PC-3 (cell line): ENCODE measurements around the gene TARDBP.

Source experiments
- EZH2phosphoT487 ChIP-seq: fragments of 300-600 bp; sonication (generic); IDR thresholded peaks from 2 replicates; pipeline ENCODE4 v1.6.1; 2018; ENCODE audit warnings: mild to moderate bottlenecking, antibody characterized with exemption, low read length, borderline replicate concordance
- TF ChIP-seq, protein P1 (sequence below): fragments of 300-600 bp; sonication (generic); conservative IDR thresholded peaks from 2 replicates; pipeline ENCODE4 v1.5.1; 2017; ENCODE audit warnings: antibody characterized with exemption, low read depth, mild to moderate bottlenecking, low read length

DNA sequence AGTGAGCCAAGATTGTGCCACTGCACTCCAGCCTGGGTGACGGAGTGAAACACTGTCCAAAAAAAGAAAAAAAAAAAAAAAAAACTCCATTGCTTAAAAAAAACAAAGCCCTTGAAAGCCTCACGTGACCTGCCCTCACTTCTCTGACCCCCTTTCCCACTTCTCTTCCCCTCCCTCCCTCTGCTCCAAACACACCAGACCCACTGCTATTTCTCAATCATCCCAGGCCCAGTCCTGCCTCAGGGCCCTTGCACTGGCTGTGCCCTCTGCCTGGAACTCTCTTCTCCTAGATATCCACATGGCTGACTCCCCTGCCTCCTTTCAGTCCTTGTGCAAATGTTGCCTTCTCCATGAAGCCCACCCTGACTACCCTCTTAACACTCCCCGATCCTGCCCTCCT, 45.4 kb upstream of the TARDBP start:
- TF ChIP-seq, protein P1, sequence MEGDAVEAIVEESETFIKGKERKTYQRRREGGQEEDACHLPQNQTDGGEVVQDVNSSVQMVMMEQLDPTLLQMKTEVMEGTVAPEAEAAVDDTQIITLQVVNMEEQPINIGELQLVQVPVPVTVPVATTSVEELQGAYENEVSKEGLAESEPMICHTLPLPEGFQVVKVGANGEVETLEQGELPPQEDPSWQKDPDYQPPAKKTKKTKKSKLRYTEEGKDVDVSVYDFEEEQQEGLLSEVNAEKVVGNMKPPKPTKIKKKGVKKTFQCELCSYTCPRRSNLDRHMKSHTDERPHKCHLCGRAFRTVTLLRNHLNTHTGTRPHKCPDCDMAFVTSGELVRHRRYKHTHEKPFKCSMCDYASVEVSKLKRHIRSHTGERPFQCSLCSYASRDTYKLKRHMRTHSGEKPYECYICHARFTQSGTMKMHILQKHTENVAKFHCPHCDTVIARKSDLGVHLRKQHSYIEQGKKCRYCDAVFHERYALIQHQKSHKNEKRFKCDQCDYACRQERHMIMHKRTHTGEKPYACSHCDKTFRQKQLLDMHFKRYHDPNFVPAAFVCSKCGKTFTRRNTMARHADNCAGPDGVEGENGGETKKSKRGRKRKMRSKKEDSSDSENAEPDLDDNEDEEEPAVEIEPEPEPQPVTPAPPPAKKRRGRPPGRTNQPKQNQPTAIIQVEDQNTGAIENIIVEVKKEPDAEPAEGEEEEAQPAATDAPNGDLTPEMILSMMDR: no peak
- no peak for TF ChIP-seq EZH2phosphoT487
